GM10847 (cell line): ENCODE results near the gene TTLL12.

Experiments
- POLR2A ChIP-seq: IDR thresholded peaks from 2 replicates; pipeline ENCODE4 v1.6.1; 2011; ENCODE audit not compliant: insufficient read length; ENCODE audit errors: extremely low read depth

Gene TTLL12

GRCh38 chr22:43136801-43137200, 50.1 kb downstream of the TTLL12 start:
- TF ChIP-seq POLR2A: no peak

GRCh38 chr22:43136255-43136654, 50.7 kb downstream of the TTLL12 start:
- TF ChIP-seq POLR2A: no peak

- no peak for TF ChIP-seq POLR2A
Observed at GRCh38 chr22:43135565-43135964, 51.4 kb downstream of the TTLL12 start.

GRCh38 chr22:43134553-43134952, 52.4 kb downstream of the TTLL12 start:
- TF ChIP-seq POLR2A: no peak

GRCh38 chr22:43133401-43133800, 53.5 kb downstream of the TTLL12 start:
- TF ChIP-seq POLR2A: no peak

GRCh38 chr22:43131773-43132501, 55.0 kb downstream of the TTLL12 start:
- TF ChIP-seq POLR2A: no peak

GRCh38 chr22:43129426-43130425, 57.2 kb downstream of the TTLL12 start:
- no peak for TF ChIP-seq POLR2A

- no peak for TF ChIP-seq POLR2A
Observed at GRCh38 chr22:43128928-43129424, 58.0 kb downstream of the TTLL12 start.

GRCh38 chr22:43128116-43128515, 58.8 kb downstream of the TTLL12 start:
- no peak for TF ChIP-seq POLR2A

- no peak for TF ChIP-seq POLR2A
Observed at GRCh38 chr22:43127166-43127908, 59.6 kb downstream of the TTLL12 start.

- TF ChIP-seq POLR2A: no peak
Observed at GRCh38 chr22:43126501-43127165, 60.3 kb downstream of the TTLL12 start.

- no peak for TF ChIP-seq POLR2A
Observed at GRCh38 chr22:43118953-43119458, 67.9 kb downstream of the TTLL12 start.

GRCh38 chr22:43118024-43118849, 68.7 kb downstream of the TTLL12 start:
- TF ChIP-seq POLR2A: no peak

- TF ChIP-seq POLR2A: no peak
Observed at GRCh38 chr22:43116932-43117331, 70.0 kb downstream of the TTLL12 start.
